HepG2 (cell line): ENCODE data around the gene HRG. TPM values are rescaled to one million over a fixed set of nuclear protein-coding genes. Genes with fewer than 3 reads are reported as not detected.

Experiments used
- ATAC-seq: fragments of 200-7000 bp; cut with Tn5 transposase; 3 replicates; pipeline ENCODE4 v1.9.1; 2020; ENCODE audit warnings: mild to moderate bottlenecking, moderate library complexity
- BruUV-seq: library from RNA; stranded (reverse); fragments of 400-500 nt; replicated peaks from 2 replicates; lab custom pipeline; 2021; lab: Mats Ljungman, UMichigan
- CTCF ChIA-PET: fragments of 300-600 bp; formaldehyde crosslinking; extraction: SDS; loops from one replicate; lab custom pipeline; 2021; ENCODE audit warnings: low total read pairs, inconsistent platforms, low intra/inter-chr PET ratio; lab: Yijun Ruan, JAX
- POLR2A ChIA-PET: fragments of 350-600 bp; sonication (Branson Sonifier 250); formaldehyde crosslinking; loops from one replicate; lab custom pipeline; 2020; ENCODE audit warnings: antibody characterized with exemption, inconsistent platforms; lab: Yijun Ruan, JAX
- DNase-seq: peaks from one replicate; pipeline ENCODE4 v3.0.0-alpha.2; 2015; ENCODE audit warnings: low spot score
- FAIRE-seq: peaks from 3 replicates; lab custom pipeline; 2011; peaks lifted over from hg19 to GRCh38; lab: Jason Lieb, UNC
- H2AFZ ChIP-seq: one replicate; pipeline ENCODE4 v1.6.1; 2011; ENCODE audit warnings: low read length, inconsistent platforms
- H3K27ac ChIP-seq: fragments of 300-600 bp; 3 replicates; pipeline ENCODE4 v1.8.0; 2011; ENCODE audit warnings: mixed run types, mild to moderate bottlenecking, mixed read lengths, low read length, inconsistent platforms; ENCODE audit not compliant: insufficient read depth; ENCODE audit errors: extremely low read length
- H3K27me3 ChIP-seq, 2 experiments: fragments of 200-600 bp in 1 of 2; 2 replicates in 1 of 2; 3 replicates in 1 of 2; pipeline versions ENCODE4 v1.6.0 to v1.8.0; 2011; ENCODE audit warnings: low read length in 2 of 2, mild to moderate bottlenecking in 2 of 2, moderate library complexity in 2 of 2, inconsistent platforms in 1 of 2; ENCODE audit not compliant: insufficient read depth in 2 of 2, control insufficient read depth in 1 of 2
- H3K36me3 ChIP-seq, 2 experiments: fragments of 200-600 bp in 1 of 2; replicated peaks in 1 of 2; 2 replicates in 1 of 2; 3 replicates in 1 of 2; pipeline versions ENCODE4 v1.5.1 to v1.8.0; 2011; ENCODE audit warnings: low read length in 2 of 2, inconsistent platforms in 1 of 2; ENCODE audit not compliant: insufficient read depth in 2 of 2, control insufficient read depth in 1 of 2
- H3K4me1 ChIP-seq: 2 replicates; pipeline ENCODE4 v1.5.1; 2012; ENCODE audit warnings: low read length, inconsistent platforms; ENCODE audit not compliant: insufficient read depth
- H3K4me2 ChIP-seq: 2 replicates; pipeline ENCODE4 v1.6.0; 2011; ENCODE audit warnings: low read depth, low read length, inconsistent platforms
- H3K4me3 ChIP-seq, 3 experiments: fragments of 200-600 bp in 1 of 3; sonication (generic), shearing (Covaris generic) in 1 of 3; replicated peaks in 1 of 3; 2 replicates each; pipeline ENCODE4 v1.5.1; 2011 to 2016; ENCODE audit warnings: low read length in 3 of 3, inconsistent platforms in 2 of 3, low read depth in 2 of 3, mild to moderate bottlenecking in 2 of 3, control low read depth in 1 of 3, mixed read lengths in 1 of 3; ENCODE audit not compliant: insufficient read depth in 1 of 3
- H3K79me2 ChIP-seq: one replicate; pipeline ENCODE4 v1.6.1; 2011; ENCODE audit warnings: low read length, inconsistent platforms; ENCODE audit not compliant: insufficient read depth
- H3K9ac ChIP-seq: 2 replicates; pipeline ENCODE4 v1.6.0; 2011; ENCODE audit warnings: mild to moderate bottlenecking, low read depth, low read length, inconsistent platforms; ENCODE audit not compliant: insufficient read depth
- H3K9me3 ChIP-seq: 2 replicates; pipeline ENCODE4 v1.5.1; 2012; ENCODE audit warnings: mild to moderate bottlenecking, low read length
- H4K20me1 ChIP-seq: 2 replicates; pipeline ENCODE4 v1.6.0; 2011; ENCODE audit warnings: inconsistent platforms, mild to moderate bottlenecking, low read length, moderate library complexity; ENCODE audit not compliant: insufficient read depth
- AGO2 ChIP-seq: fragments of 200-400 bp; formaldehyde crosslinking; optimal IDR thresholded peaks from 2 replicates; pipeline ENCODE3; 2017; ENCODE audit warnings: mild to moderate bottlenecking, low read depth, low read length, moderate library complexity
- BRCA1 ChIP-seq: sonication (generic); formaldehyde crosslinking; IDR thresholded peaks from 2 replicates; pipeline ENCODE4 v1.4.0; 2020; ENCODE audit warnings: missing genetic modification reagents
- KMT2A ChIP-seq: sonication (generic); formaldehyde crosslinking; IDR thresholded peaks from 2 replicates; pipeline ENCODE4 v1.4.0; 2020; ENCODE audit warnings: missing genetic modification reagents
- NFATC3 ChIP-seq: sonication (generic); formaldehyde crosslinking; IDR thresholded peaks from 2 replicates; pipeline ENCODE4 v1.5.1; 2020; ENCODE audit warnings: mild to moderate bottlenecking, missing genetic modification reagents
- PRDM4 ChIP-seq: sonication (generic); formaldehyde crosslinking; IDR thresholded peaks from 2 replicates; pipeline ENCODE4 v1.9.0; 2021; ENCODE audit warnings: missing genetic modification reagents, borderline replicate concordance
- RBM39 ChIP-seq: fragments of 200-400 bp; formaldehyde crosslinking; IDR thresholded peaks from one replicate; pipeline ENCODE4 v1.6.1; 2018; ENCODE audit warnings: antibody characterized with exemption, mild to moderate bottlenecking, low read depth, low read length; ENCODE audit not compliant: poor library complexity, severe bottlenecking
- RFXANK ChIP-seq: IDR thresholded peaks from 2 replicates; pipeline ENCODE4 v1.6.1; 2016
- THAP11 ChIP-seq: IDR thresholded peaks from 2 replicates; pipeline ENCODE4 v1.6.1; 2016; ENCODE audit warnings: missing biosample characterization, missing genetic modification reagents
- ZNF383 ChIP-seq: sonication (generic); formaldehyde crosslinking; IDR thresholded peaks from 2 replicates; pipeline ENCODE4 v1.4.0; 2020; ENCODE audit warnings: missing genetic modification reagents, mild to moderate bottlenecking, borderline replicate concordance
- ZNF589 ChIP-seq: sonication (generic); formaldehyde crosslinking; conservative IDR thresholded peaks from 2 replicates; pipeline ENCODE4 v1.8.0; 2022; ENCODE audit warnings: mild to moderate bottlenecking, moderate library complexity, missing genetic modification reagents
- ZNF720 ChIP-seq: sonication (generic); formaldehyde crosslinking; IDR thresholded peaks from 2 replicates; pipeline ENCODE4 v1.4.0; 2020; ENCODE audit warnings: missing genetic modification reagents
- ZNF724P ChIP-seq: sonication (generic); formaldehyde crosslinking; IDR thresholded peaks from 2 replicates; pipeline ENCODE4 v1.8.0; 2022; ENCODE audit warnings: missing genetic modification reagents, borderline replicate concordance
- ZSCAN29 ChIP-seq: sonication (generic); formaldehyde crosslinking; conservative IDR thresholded peaks from 2 replicates; pipeline ENCODE4 v1.4.0; 2020; ENCODE audit warnings: mild to moderate bottlenecking, missing genetic modification reagents
- WGBS: methylation state at CpG from one replicate; pipeline ENCODE4 v1.1.6; 2017; ENCODE audit warnings: low lambda C conversion rate; 5-methylcytosine and 5-hydroxymethylcytosine counted together
- in situ Hi-C: cut with HindIII; loops from 2 replicates; pipeline ENCODE4 v1.10.0; 2017; ENCODE audit warnings: low pct_unique_long_range_greater_than_20kb; ENCODE audit not compliant: extremely low pct_ligation_motif_present
- intact Hi-C: fragments of 100-400 bp; cut with micrococcal nuclease; formaldehyde crosslinking; loops from one replicate; pipeline ENCODE4 v1.10.0; 2022; ENCODE audit not compliant: unreplicated experiment
- polyA plus RNA-seq, 8 experiments: library from polyadenylated mRNA; depleted of rRNA in 3 of 8; stranded (reverse) in 7 of 8; unstranded in 1 of 8; fragments of >200 nt; fragmentation: Illumina TruSeq in 4 of 8; extraction: Trizol in 4 of 8; gene quantifications; 2 replicates each; pipeline versions ENCODE4 v1.2.1 to v1.2.3, GENCODE V29; 2011 to 2016; ENCODE audit warnings: low read depth in 4 of 8, missing spikeins in 1 of 8, mixed read lengths in 1 of 8; ENCODE audit not compliant: insufficient read depth in 1 of 8
- total RNA-seq, 5 experiments: library from RNA; depleted of rRNA; stranded (reverse); fragments of >200 nt; fragmentation: Illumina TruSeq; extraction: Trizol; gene quantifications; 2 replicates each; pipeline ENCODE4 v1.2.3, GENCODE V29; 2016; ENCODE audit warnings: low read depth in 1 of 5
- TF ChIP-seq, protein P1 (sequence below): sonication (generic); formaldehyde crosslinking; IDR thresholded peaks from 2 replicates; pipeline ENCODE4 v1.5.1; 2020; ENCODE audit warnings: mild to moderate bottlenecking, missing genetic modification reagents, borderline replicate concordance
- TF ChIP-seq, protein P2 (sequence below): sonication (generic); formaldehyde crosslinking; IDR thresholded peaks from 2 replicates; pipeline ENCODE4 v1.5.1; 2020; ENCODE audit warnings: mild to moderate bottlenecking, missing genetic modification reagents, moderate library complexity
- TF ChIP-seq, protein P3 (sequence below): sonication (generic); formaldehyde crosslinking; IDR thresholded peaks from 2 replicates; pipeline ENCODE4 v1.4.0; 2020; ENCODE audit warnings: missing genetic modification reagents

The HRG gene
- total and polyA plus RNA-seq, 2 of the 13 experiments (the other 11 are each of a cell fraction or from before 2014, with no cell fraction given): 0.09 to 0.11 TPM

GRCh38 chr3:186653080-186653707 lies 12.6 kb upstream of the HRG start:
- CTCF ChIA-PET: no interaction called here
- ATAC-seq (no peak), FAIRE-seq (no peak), DNase-seq (no peak)
- no peaks in the 10 kb centered on the region for H3K79me2 ChIP-seq
- H3K4me3 ChIP-seq: no peak overlapping the region
- H3K4me2 ChIP-seq: no peak overlapping the region
- in situ Hi-C loops (no loop called here), intact Hi-C loops (no loop called here)
- H3K4me1 ChIP-seq: peaks cover 15% of the 10 kb centered on the region
- no peaks in the 10 kb centered on the region for H3K36me3 ChIP-seq
- H2AFZ ChIP-seq: no peak overlapping the region
- H3K27ac ChIP-seq: no peak overlapping the region
- H3K27me3 ChIP-seq: no peaks in the 10 kb centered on the region
- POLR2A ChIA-PET: interaction anchor here (1.0 to 1.9 kb wide), 4 partner anchors 12 to 130 kb away, joined by 3 to 5 read pairs (median 4); partner anchors contain the start of genes EIF4A2 and HRG
- WGBS: 73% methylated on average over 7 of the region's 7 CpGs
- BruUV-seq: no TSS peak
- H4K20me1 ChIP-seq: no peaks in the 10 kb centered on the region
- H3K9me3 ChIP-seq: no peaks in the 10 kb centered on the region
- TF ChIP-seq KMT2A: no peak
- TF ChIP-seq THAP11 (CRISPR knock-in tag): no peak
- TF ChIP-seq, protein P1, sequence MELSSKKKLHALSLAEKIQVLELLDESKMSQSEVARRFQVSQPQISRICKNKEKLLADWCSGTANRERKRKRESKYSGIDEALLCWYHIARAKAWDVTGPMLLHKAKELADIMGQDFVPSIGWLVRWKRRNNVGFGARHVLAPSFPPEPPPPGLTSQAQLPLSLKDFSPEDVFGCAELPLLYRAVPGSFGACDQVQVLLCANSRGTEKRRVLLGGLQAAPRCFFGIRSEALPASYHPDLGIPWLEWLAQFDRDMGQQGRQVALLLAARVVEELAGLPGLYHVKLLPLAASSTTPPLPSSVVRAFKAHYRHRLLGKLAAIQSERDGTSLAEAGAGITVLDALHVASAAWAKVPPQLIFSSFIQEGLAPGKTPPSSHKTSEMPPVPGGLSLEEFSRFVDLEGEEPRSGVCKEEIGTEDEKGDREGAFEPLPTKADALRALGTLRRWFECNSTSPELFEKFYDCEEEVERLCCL (CRISPR knock-in tag): no peak
- TF ChIP-seq, protein P2, sequence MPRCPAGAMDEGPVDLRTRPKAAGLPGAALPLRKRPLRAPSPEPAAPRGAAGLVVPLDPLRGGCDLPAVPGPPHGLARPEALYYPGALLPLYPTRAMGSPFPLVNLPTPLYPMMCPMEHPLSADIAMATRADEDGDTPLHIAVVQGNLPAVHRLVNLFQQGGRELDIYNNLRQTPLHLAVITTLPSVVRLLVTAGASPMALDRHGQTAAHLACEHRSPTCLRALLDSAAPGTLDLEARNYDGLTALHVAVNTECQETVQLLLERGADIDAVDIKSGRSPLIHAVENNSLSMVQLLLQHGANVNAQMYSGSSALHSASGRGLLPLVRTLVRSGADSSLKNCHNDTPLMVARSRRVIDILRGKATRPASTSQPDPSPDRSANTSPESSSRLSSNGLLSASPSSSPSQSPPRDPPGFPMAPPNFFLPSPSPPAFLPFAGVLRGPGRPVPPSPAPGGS: no peak
- no peak for TF ChIP-seq ZNF724P (CRISPR knock-in tag)
- TF ChIP-seq, protein P3, sequence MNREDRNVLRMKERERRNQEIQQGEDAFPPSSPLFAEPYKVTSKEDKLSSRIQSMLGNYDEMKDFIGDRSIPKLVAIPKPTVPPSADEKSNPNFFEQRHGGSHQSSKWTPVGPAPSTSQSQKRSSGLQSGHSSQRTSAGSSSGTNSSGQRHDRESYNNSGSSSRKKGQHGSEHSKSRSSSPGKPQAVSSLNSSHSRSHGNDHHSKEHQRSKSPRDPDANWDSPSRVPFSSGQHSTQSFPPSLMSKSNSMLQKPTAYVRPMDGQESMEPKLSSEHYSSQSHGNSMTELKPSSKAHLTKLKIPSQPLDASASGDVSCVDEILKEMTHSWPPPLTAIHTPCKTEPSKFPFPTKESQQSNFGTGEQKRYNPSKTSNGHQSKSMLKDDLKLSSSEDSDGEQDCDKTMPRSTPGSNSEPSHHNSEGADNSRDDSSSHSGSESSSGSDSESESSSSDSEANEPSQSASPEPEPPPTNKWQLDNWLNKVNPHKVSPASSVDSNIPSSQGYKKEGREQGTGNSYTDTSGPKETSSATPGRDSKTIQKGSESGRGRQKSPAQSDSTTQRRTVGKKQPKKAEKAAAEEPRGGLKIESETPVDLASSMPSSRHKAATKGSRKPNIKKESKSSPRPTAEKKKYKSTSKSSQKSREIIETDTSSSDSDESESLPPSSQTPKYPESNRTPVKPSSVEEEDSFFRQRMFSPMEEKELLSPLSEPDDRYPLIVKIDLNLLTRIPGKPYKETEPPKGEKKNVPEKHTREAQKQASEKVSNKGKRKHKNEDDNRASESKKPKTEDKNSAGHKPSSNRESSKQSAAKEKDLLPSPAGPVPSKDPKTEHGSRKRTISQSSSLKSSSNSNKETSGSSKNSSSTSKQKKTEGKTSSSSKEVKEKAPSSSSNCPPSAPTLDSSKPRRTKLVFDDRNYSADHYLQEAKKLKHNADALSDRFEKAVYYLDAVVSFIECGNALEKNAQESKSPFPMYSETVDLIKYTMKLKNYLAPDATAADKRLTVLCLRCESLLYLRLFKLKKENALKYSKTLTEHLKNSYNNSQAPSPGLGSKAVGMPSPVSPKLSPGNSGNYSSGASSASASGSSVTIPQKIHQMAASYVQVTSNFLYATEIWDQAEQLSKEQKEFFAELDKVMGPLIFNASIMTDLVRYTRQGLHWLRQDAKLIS: no peak
- no peak for TF ChIP-seq ZSCAN29 (CRISPR knock-in tag)
- no peak for TF ChIP-seq NFATC3 (CRISPR knock-in tag)
- no peak for TF ChIP-seq BRCA1 (CRISPR knock-in tag)
- no peak for TF ChIP-seq PRDM4 (CRISPR knock-in tag)
- no peak for TF ChIP-seq ZNF720 (CRISPR knock-in tag)
- TF ChIP-seq ZNF589 (CRISPR knock-in tag): no peak
- TF ChIP-seq ZNF383 (CRISPR knock-in tag): no peak
- TF ChIP-seq RFXANK (CRISPR knock-in tag): no peak
- TF ChIP-seq AGO2: no peak
- TF ChIP-seq RBM39: no peak
- H3K9ac ChIP-seq: no peak overlapping the region
